H1 (cell line): ENCODE results near the gene TCERG1L. TPM values are rescaled to one million over a fixed set of nuclear protein-coding genes. Genes with fewer than 3 reads are reported as not detected.
"Not testable (repeated sequence)": the region's sequence is repeated elsewhere in the genome, so short reads cannot be mapped to it uniquely, and the experiment has no call there.

Experiments
- CTCF ChIA-PET: fragments of 300-600 bp; sonication (Branson Sonifier 250); formaldehyde crosslinking; loops from one replicate; lab custom pipeline; 2021; ENCODE audit not compliant: partially characterized antibody; lab: Charles Lee
- POLR2A ChIA-PET: fragments of 300-600 bp; sonication (Branson Sonifier 250); formaldehyde crosslinking; loops from one replicate; lab custom pipeline; 2021; ENCODE audit warnings: inconsistent platforms; ENCODE audit not compliant: partially characterized antibody; lab: Charles Lee
- DNase-seq, 2 experiments: peaks; one replicate each; pipeline versions ENCODE4 v3.0.0 to v3.0.0-alpha.2; 2010 to 2022; ENCODE audit warnings: low spot score in 2 of 2, low read depth in 1 of 2, mixed read lengths in 1 of 2
- FAIRE-seq: peaks from 2 replicates; lab custom pipeline; 2011; peaks lifted over from hg19 to GRCh38; lab: Jason Lieb, UNC
- H2AFZ ChIP-seq: 2 replicates; pipeline ENCODE4 v1.8.1; 2012; ENCODE audit warnings: low read length, inconsistent platforms
- H2AK5ac ChIP-seq: 2 replicates; pipeline ENCODE4 v1.6.1; 2013; ENCODE audit warnings: low read depth, low read length
- H2BK120ac ChIP-seq: replicated peaks from 2 replicates; pipeline ENCODE3; 2013; ENCODE audit warnings: low read depth, low read length, inconsistent platforms
- H2BK12ac ChIP-seq: 2 replicates; pipeline ENCODE4 v1.6.1; 2013; ENCODE audit warnings: low read depth, low read length
- H2BK15ac ChIP-seq: 2 replicates; pipeline ENCODE4 v1.6.1; 2013; ENCODE audit warnings: low read length
- H2BK20ac ChIP-seq: 2 replicates; pipeline ENCODE4 v1.6.1; 2013; ENCODE audit warnings: low read length
- H2BK5ac ChIP-seq: 2 replicates; pipeline ENCODE4 v1.6.1; 2013; ENCODE audit warnings: low read depth, low read length
- H3K14ac ChIP-seq: 2 replicates; pipeline ENCODE4 v1.6.1; 2013; ENCODE audit warnings: inconsistent platforms; ENCODE audit not compliant: insufficient read length
- H3K18ac ChIP-seq: 2 replicates; pipeline ENCODE4 v1.6.1; 2013; ENCODE audit warnings: low read length; ENCODE audit errors: extremely low read depth
- H3K23ac ChIP-seq: 2 replicates; pipeline ENCODE4 v1.6.1; 2013; ENCODE audit warnings: inconsistent platforms; ENCODE audit not compliant: insufficient read length
- H3K23me2 ChIP-seq: 2 replicates; pipeline ENCODE4 v1.6.1; 2013; ENCODE audit warnings: low read depth, low read length
- H3K27ac ChIP-seq: 2 replicates; pipeline ENCODE4 v1.6.1; 2011; ENCODE audit warnings: low read depth, low read length, inconsistent platforms
- H3K27me3 ChIP-seq, 4 experiments: replicated peaks in 1 of 4; 1 replicate in 1 of 4; 2 replicates in 3 of 4; pipeline versions ENCODE4 v1.6.1 to v1.8.1; 2011 to 2013; ENCODE audit warnings: low read length in 3 of 4, mild to moderate bottlenecking in 3 of 4, inconsistent platforms in 2 of 4, mixed read lengths in 2 of 4, moderate library complexity in 1 of 4; ENCODE audit not compliant: control insufficient read depth in 3 of 4, insufficient read depth in 3 of 4; ENCODE audit errors: extremely low read depth in 1 of 4
- H3K36me3 ChIP-seq, 4 experiments: 2 replicates each; pipeline versions ENCODE4 v1.6.1 to v1.8.1; 2011 to 2013; ENCODE audit warnings: mild to moderate bottlenecking in 4 of 4, low read length in 3 of 4, moderate library complexity in 2 of 4, control low read depth in 1 of 4, inconsistent platforms in 1 of 4; ENCODE audit not compliant: insufficient read depth in 4 of 4, control insufficient read depth in 2 of 4
- H3K4ac ChIP-seq: replicated peaks from 2 replicates; pipeline ENCODE3; 2013; ENCODE audit warnings: low read length, low read depth, mixed read lengths, inconsistent platforms; ENCODE audit not compliant: insufficient read length
- H3K4me1 ChIP-seq, 4 experiments: replicated peaks in 1 of 4; 1 replicate in 1 of 4; 2 replicates in 3 of 4; pipeline versions ENCODE4 v1.6.1 to v1.8.1; 2011 to 2013; ENCODE audit warnings: low read length in 3 of 4, inconsistent platforms in 2 of 4, mixed read lengths in 1 of 4; ENCODE audit not compliant: insufficient read depth in 4 of 4, control insufficient read depth in 3 of 4
- H3K4me2 ChIP-seq, 2 experiments: 2 replicates each; pipeline versions ENCODE4 v1.6.1 to v1.8.1; 2011 to 2013; ENCODE audit warnings: low read depth in 2 of 2, low read length in 2 of 2, control low read depth in 1 of 2, inconsistent platforms in 1 of 2, mild to moderate bottlenecking in 1 of 2; ENCODE audit not compliant: insufficient read depth in 1 of 2
- H3K4me3 ChIP-seq, 4 experiments: fragments of 200-600, 300-600 bp in 1 of 4; sonication (generic), shearing (Covaris generic), sonication (Bioruptor Twin) in 1 of 4; 2 replicates each; pipeline versions ENCODE4 v1.5.1 to v1.8.1; 2011 to 2016; ENCODE audit warnings: low read length in 4 of 4, low read depth in 3 of 4, control low read depth in 2 of 4, inconsistent platforms in 2 of 4, mild to moderate bottlenecking in 2 of 4, mixed read lengths in 1 of 4, moderate library complexity in 1 of 4; ENCODE audit not compliant: insufficient read depth in 2 of 4; ENCODE audit errors: extremely low read depth in 1 of 4
- H3K56ac ChIP-seq: replicated peaks from 2 replicates; pipeline ENCODE3; 2013; ENCODE audit warnings: low read depth, mild to moderate bottlenecking, mixed read lengths, low read length, inconsistent platforms; ENCODE audit not compliant: insufficient read length
- H3K79me1 ChIP-seq: 2 replicates; pipeline ENCODE4 v1.6.1; 2013; ENCODE audit warnings: low read depth, low read length, control low read depth
- H3K79me2 ChIP-seq, 2 experiments: 2 replicates each; pipeline versions ENCODE4 v1.6.1 to v1.8.1; 2012 to 2013; ENCODE audit warnings: low read length in 2 of 2, mild to moderate bottlenecking in 2 of 2, inconsistent platforms in 1 of 2; ENCODE audit not compliant: insufficient read depth in 2 of 2, control insufficient read depth in 1 of 2
- H3K9ac ChIP-seq, 4 experiments: replicated peaks in 1 of 4; 1 replicate in 1 of 4; 2 replicates in 3 of 4; pipeline versions ENCODE4 v1.6.1 to v1.8.1; 2011 to 2013; ENCODE audit warnings: low read depth in 3 of 4, low read length in 3 of 4, control low read depth in 2 of 4, mild to moderate bottlenecking in 2 of 4, moderate library complexity in 2 of 4, inconsistent platforms in 1 of 4; ENCODE audit errors: extremely low read depth in 1 of 4
- H3K9me3 ChIP-seq, 2 experiments: 2 replicates each; pipeline versions ENCODE4 v1.6.1 to v1.8.1; 2012 to 2013; ENCODE audit warnings: mild to moderate bottlenecking in 2 of 2, moderate library complexity in 2 of 2, control low read depth in 1 of 2, inconsistent platforms in 1 of 2, low read depth in 1 of 2, low read length in 1 of 2, mixed read lengths in 1 of 2; ENCODE audit not compliant: insufficient read depth in 2 of 2
- H4K20me1 ChIP-seq, 2 experiments: replicated peaks in 1 of 2; 2 replicates each; pipeline versions ENCODE3 to v1.8.1; 2011 to 2013; ENCODE audit warnings: inconsistent platforms in 2 of 2, low read length in 2 of 2, mild to moderate bottlenecking in 1 of 2; ENCODE audit not compliant: insufficient read depth in 2 of 2, control insufficient read depth in 1 of 2
- H4K5ac ChIP-seq: 2 replicates; pipeline ENCODE4 v1.6.1; 2013; ENCODE audit warnings: low read length, low read depth, mixed read lengths, inconsistent platforms; ENCODE audit not compliant: insufficient read length
- H4K8ac ChIP-seq: 2 replicates; pipeline ENCODE4 v1.8.0; 2013; ENCODE audit warnings: mild to moderate bottlenecking, moderate library complexity, low read length, inconsistent platforms; ENCODE audit not compliant: insufficient read depth; ENCODE audit errors: extremely low read depth
- H4K91ac ChIP-seq: replicated peaks from 2 replicates; pipeline ENCODE3; 2013; ENCODE audit warnings: low read length, mixed read lengths, inconsistent platforms; ENCODE audit not compliant: insufficient read length
- BACH1 ChIP-seq: IDR thresholded peaks from 2 replicates; pipeline ENCODE4 v1.6.1; 2012; ENCODE audit warnings: low read length, improper control_type of control experiment
- CTCF ChIP-seq, 3 experiments: IDR thresholded peaks; 1 replicate in 2 of 3; 2 replicates in 1 of 3; pipeline versions ENCODE4 v1.5.1 to v1.6.1; 2011; ENCODE audit warnings: low read length in 3 of 3, mild to moderate bottlenecking in 3 of 3, inconsistent platforms in 2 of 3, low read depth in 1 of 3, moderate library complexity in 1 of 3; ENCODE audit not compliant: insufficient read depth in 1 of 3; ENCODE audit errors: control extremely low read depth in 1 of 3
- E2F6 ChIP-seq: IDR thresholded peaks from 2 replicates; pipeline ENCODE4 v1.6.1; 2012; ENCODE audit warnings: inconsistent platforms
- POU5F1 ChIP-seq: IDR thresholded peaks from 2 replicates; pipeline ENCODE4 v1.6.1; 2011; ENCODE audit warnings: low read depth, mild to moderate bottlenecking, low read length, moderate library complexity
- RBBP5 ChIP-seq: IDR thresholded peaks from 2 replicates; pipeline ENCODE4 v1.7.1; 2012; ENCODE audit warnings: low read depth, mild to moderate bottlenecking, inconsistent platforms, low read length, moderate library complexity, borderline replicate concordance
- SP4 ChIP-seq: IDR thresholded peaks from 2 replicates; pipeline ENCODE4 v1.6.1; 2012; ENCODE audit warnings: low read length, inconsistent platforms
- TAF7 ChIP-seq: optimal IDR thresholded peaks from 2 replicates; pipeline ENCODE3; 2011; ENCODE audit warnings: low read depth, mild to moderate bottlenecking, inconsistent platforms, low read length, moderate library complexity, borderline replicate concordance
- USF2 ChIP-seq: IDR thresholded peaks from 2 replicates; pipeline ENCODE4 v1.6.1; 2011; ENCODE audit warnings: low read length, improper control_type of control experiment
- whole genome bisulfite sequencing, 2 experiments: shearing (Covaris generic) in 1 of 2; methylation state at CpG; one replicate each; pipeline versions ENCODE4 v1.1.6 to v1.1.7; 2013 to 2015; ENCODE audit warnings: low lambda C conversion rate in 2 of 2, mixed read lengths in 2 of 2, inconsistent platforms in 1 of 2, low coverage in 1 of 2, missing lambda C conversion rate in 1 of 2; ENCODE audit not compliant: insufficient replicate concordance in 2 of 2, insufficient coverage in 1 of 2, insufficient read length in 1 of 2; ENCODE audit errors: extremely low coverage in 1 of 2, missing lambda C conversion rate in 1 of 2; 5-methylcytosine and 5-hydroxymethylcytosine counted together
- polyA plus RNA-seq, 7 experiments: library from polyadenylated mRNA; depleted of rRNA in 3 of 7; stranded (reverse) in 5 of 7; unstranded in 2 of 7; fragments of >200 nt in 5 of 7; fragments of 200-250 nt in 2 of 7; gene quantifications; 1 replicate in 5 of 7; 2 replicates in 1 of 7; 4 replicates in 1 of 7; pipeline versions ENCODE4 v1.2.1 to v1.2.3, GENCODE V29; 2011 to 2013; ENCODE audit warnings: missing spikeins in 2 of 7, mixed read lengths in 2 of 7
- total RNA-seq: library from RNA; stranded (reverse); fragmentation: NEBNext Ultra II Directional; extraction: Animal tissue kit (Norgen Biotek cat#: 25700); gene quantifications from 2 replicates; pipeline ENCODE4 v1.2.1, GENCODE V29; 2021

Gene TCERG1L
- total and polyA plus RNA-seq, 2 of the 8 experiments (the other 6 are each of a cell fraction or from before 2014, with no cell fraction given): 3.9 to 6.9 TPM

- TF ChIP-seq CTCF (IDR thresholded peaks at IDR 0.05; ENCODE audit: control extremely low read depth in 1 of 3, insufficient read depth in 1 of 3, low read depth in 1 of 3, low read length in 3 of 3) (no peak), RBBP5 (no peak), USF2 (no peak), POU5F1 (no peak), BACH1 (no peak), SP4 (no peak), TAF7 (no peak), E2F6 (no peak)
Observed at GRCh38 chr10:131176907-131177306, 134.6 kb downstream of the TCERG1L start (continued).

GRCh38 chr10:131176324-131176723, 135.2 kb downstream of the TCERG1L start:
- H2AK5ac ChIP-seq: peak overlapping the region; percentile 95
- H4K8ac ChIP-seq, H2BK12ac ChIP-seq, H3K9me3 ChIP-seq, POLR2A ChIA-PET, H3K79me2 ChIP-seq, H3K18ac ChIP-seq, H3K14ac ChIP-seq, H3K27ac ChIP-seq, H4K5ac ChIP-seq, H3K4ac ChIP-seq, H3K27me3 ChIP-seq, H2BK120ac ChIP-seq, H3K79me1 ChIP-seq, H2BK20ac ChIP-seq, H3K36me3 ChIP-seq, H4K91ac ChIP-seq, H3K23ac ChIP-seq, H3K4me2 ChIP-seq, H3K4me1 ChIP-seq, H3K4me3 ChIP-seq, H3K56ac ChIP-seq, H2AFZ ChIP-seq, H2BK15ac ChIP-seq, H4K20me1 ChIP-seq, H3K23me2 ChIP-seq: not testable (repeated sequence)
- peak overlapping the region in 1 of 4 experiments; percentile 11; a peak in 1 of 7 replicates for H3K9ac ChIP-seq
- 79% methylated on average over 7 of the region's 7 CpGs; no CpG with 5 or more reads in 1 of the 2 experiments for WGBS, 2 experiments
- peak; percentile 99 for FAIRE-seq
- peak overlapping the region; percentile 47; the same call in 1 of the 2 replicates for H2BK5ac ChIP-seq
- peak in 1 of 2 experiments; percentile 17 for DNase-seq
- CTCF ChIA-PET: interaction anchor here (1.8 kb wide), 1 partner anchor 15 kb away, joined by 8 read pairs; no protein-coding TSS in a partner anchor
